ENCODE measurements around the gene OR51D1. TPM values are rescaled to one million over a fixed set of nuclear protein-coding genes. Genes with fewer than 3 reads are reported as not detected.

OR51D1 gene
- total and polyA plus RNA-seq, 8 donors, result not detected

GRCh38 chr11:4658629-4659445 lies 21.6 kb downstream of the OR51D1 start:
- no peak for ATAC-seq
- Histone ChIP-seq H3K4me3 (no peak overlapping the region), H3K27ac (no peak overlapping the region)

GRCh38 chr11:4662876-4663275 lies 25.6 kb downstream of the OR51D1 start:
- no peak for ATAC-seq
- Histone ChIP-seq H3K27ac (no peak overlapping the region), H3K27me3 (peaks cover 0 to 8% of the 10 kb centered on the region in 2 donors), H3K4me1 (no peaks in the 10 kb centered on the region), H3K9me3 (no peaks in the 10 kb centered on the region), H3K4me3 (no peak overlapping the region), H3K36me3 (no peaks in the 10 kb centered on the region)
- intact Hi-C loops (cut with DNase I), result no loop called here
- TF ChIP-seq CTCF (IDR thresholded peaks at IDR 0.05), result no peak
- DNase-seq, result no peak

More at GRCh38 chr11:4658629-4659445, 21.6 kb downstream of the OR51D1 start:
- Histone ChIP-seq H3K36me3 (no peaks in the 10 kb centered on the region), H3K9me3 (no peaks in the 10 kb centered on the region), H3K4me1 (no peaks in the 10 kb centered on the region), H3K27me3 (peaks cover 0 to 8% of the 10 kb centered on the region in 2 donors)
- no peak for TF ChIP-seq CTCF (IDR thresholded peaks at IDR 0.05)
- no peak for DNase-seq
- intact Hi-C loops (cut with DNase I), result no loop called here

GRCh38 chr11:4664183-4664582 lies 26.9 kb downstream of the OR51D1 start:
- Histone ChIP-seq H3K27ac (no peak overlapping the region), H3K36me3 (no peaks in the 10 kb centered on the region), H3K9me3 (no peaks in the 10 kb centered on the region), H3K27me3 (peaks cover 0 to 8% of the 10 kb centered on the region in 2 donors), H3K4me1 (no peaks in the 10 kb centered on the region), H3K4me3 (no peak overlapping the region)
- TF ChIP-seq CTCF (IDR thresholded peaks at IDR 0.05), result no peak
- no peak for DNase-seq
- ATAC-seq, result no peak
- intact Hi-C loops (cut with DNase I), result no loop called here

GRCh38 chr11:4664786-4665185 lies 27.5 kb downstream of the OR51D1 start:
- TF ChIP-seq CTCF (IDR thresholded peaks at IDR 0.05), result no peak
- Histone ChIP-seq H3K27me3 (peaks cover 0 to 8% of the 10 kb centered on the region in 2 donors), H3K4me1 (no peaks in the 10 kb centered on the region), H3K27ac (no peak overlapping the region), H3K9me3 (no peaks in the 10 kb centered on the region), H3K36me3 (no peaks in the 10 kb centered on the region), H3K4me3 (no peak overlapping the region)
- DNase-seq (no peak), ATAC-seq (no peak)
- intact Hi-C loops (cut with DNase I), result no loop called here

GRCh38 chr11:4665424-4665823 lies 28.1 kb downstream of the OR51D1 start:
- no peak for TF ChIP-seq CTCF (IDR thresholded peaks at IDR 0.05)
- H3K4me1 ChIP-seq, result no peaks in the 10 kb centered on the region
- no peak overlapping the region for H3K27ac ChIP-seq
- DNase-seq (no peak), ATAC-seq (no peak)
- no peak overlapping the region for H3K4me3 ChIP-seq
- intact Hi-C loops (cut with DNase I), result no loop called here
- H3K9me3 ChIP-seq, result no peaks in the 10 kb centered on the region
- H3K36me3 ChIP-seq, result no peaks in the 10 kb centered on the region
- H3K27me3 ChIP-seq, result peaks cover 0 to 8% of the 10 kb centered on the region in 2 donors
